Endothelial cell (in vitro differentiated cells): ENCODE results near the gene MYO1E. TPM values are rescaled to one million over a fixed set of nuclear protein-coding genes. Genes with fewer than 3 reads are reported as not detected.

Experiments used
- DNase-seq: peaks from one replicate; pipeline ENCODE4 v3.0.0; 2021; ENCODE audit warnings: low spot score
- H3K27ac Mint-ChIP-seq: one replicate; pipeline ENCODE4 v1.8.0; 2021; ENCODE audit warnings: mixed read lengths, inconsistent platforms; ENCODE audit not compliant: unreplicated experiment
- H3K27me3 Mint-ChIP-seq: one replicate; pipeline ENCODE4 v1.8.0; 2021; ENCODE audit warnings: mild to moderate bottlenecking, moderate library complexity, mixed read lengths, inconsistent platforms; ENCODE audit not compliant: unreplicated experiment
- H3K36me3 Mint-ChIP-seq: one replicate; pipeline ENCODE4 v1.8.0; 2021; ENCODE audit warnings: mild to moderate bottlenecking, low read depth, mixed read lengths, inconsistent platforms; ENCODE audit not compliant: unreplicated experiment
- H3K4me1 Mint-ChIP-seq: one replicate; pipeline ENCODE4 v1.8.0; 2021; ENCODE audit warnings: mild to moderate bottlenecking, mixed read lengths, inconsistent platforms; ENCODE audit not compliant: unreplicated experiment
- H3K4me3 Mint-ChIP-seq: one replicate; pipeline ENCODE4 v1.8.0; 2021; ENCODE audit warnings: mild to moderate bottlenecking, mixed read lengths, inconsistent platforms; ENCODE audit not compliant: unreplicated experiment
- H3K9me3 Mint-ChIP-seq: one replicate; pipeline ENCODE4 v1.8.0; 2021; ENCODE audit warnings: mixed read lengths, inconsistent platforms; ENCODE audit not compliant: unreplicated experiment
- total RNA-seq: library from RNA; stranded (reverse); fragmentation: NEBNext Ultra II Directional; extraction: Animal tissue kit (Norgen Biotek cat#: 25700); gene quantifications from one replicate; pipeline ENCODE4 v1.2.1, GENCODE V29; 2021; ENCODE audit not compliant: unreplicated experiment
- TF ChIP-seq, protein P1 (sequence below): fragments of 200-600 bp; sonication (generic); IDR thresholded peaks from one replicate; pipeline ENCODE4 v1.5.0; 2021; ENCODE audit warnings: antibody characterized with exemption; ENCODE audit not compliant: unreplicated experiment

Gene MYO1E
- total RNA-seq, 1 donor from 2014 or later: 146 TPM

DNA sequence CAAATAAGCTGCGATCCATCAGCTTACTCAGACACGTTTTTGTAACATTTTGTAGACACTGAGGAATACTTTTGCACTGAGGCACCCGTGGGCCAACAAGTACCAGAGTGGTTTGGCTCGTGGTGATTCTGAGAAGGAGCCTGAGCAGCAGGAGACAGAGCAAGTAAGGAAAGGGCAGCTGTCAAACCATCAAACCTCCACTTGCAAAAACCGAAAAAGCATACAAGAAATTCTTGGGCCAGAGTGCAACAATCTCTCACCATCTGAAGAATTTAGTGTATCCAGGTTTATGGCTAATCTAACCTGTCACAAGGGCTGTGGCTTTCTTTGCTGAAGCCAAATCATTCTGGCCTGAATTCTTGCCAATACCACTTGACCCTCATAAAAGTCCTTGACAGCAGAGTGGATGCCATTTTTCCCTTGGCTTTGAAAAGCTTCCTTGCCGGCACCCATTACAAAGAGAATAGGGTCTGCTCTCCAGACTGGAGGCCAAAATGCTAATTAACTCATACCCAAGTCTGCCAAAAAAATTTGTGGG, 56.7 kb downstream of the MYO1E start:
- Mint-ChIP-seq H3K27ac (no peak overlapping the region), H3K4me1 (peaks cover 15% of the 10 kb centered on the region), H3K4me3 (no peak overlapping the region), H3K27me3 (no peaks in the 10 kb centered on the region), H3K9me3 (no peaks in the 10 kb centered on the region), H3K36me3 (no peaks in the 10 kb centered on the region)
- TF ChIP-seq, protein P1, sequence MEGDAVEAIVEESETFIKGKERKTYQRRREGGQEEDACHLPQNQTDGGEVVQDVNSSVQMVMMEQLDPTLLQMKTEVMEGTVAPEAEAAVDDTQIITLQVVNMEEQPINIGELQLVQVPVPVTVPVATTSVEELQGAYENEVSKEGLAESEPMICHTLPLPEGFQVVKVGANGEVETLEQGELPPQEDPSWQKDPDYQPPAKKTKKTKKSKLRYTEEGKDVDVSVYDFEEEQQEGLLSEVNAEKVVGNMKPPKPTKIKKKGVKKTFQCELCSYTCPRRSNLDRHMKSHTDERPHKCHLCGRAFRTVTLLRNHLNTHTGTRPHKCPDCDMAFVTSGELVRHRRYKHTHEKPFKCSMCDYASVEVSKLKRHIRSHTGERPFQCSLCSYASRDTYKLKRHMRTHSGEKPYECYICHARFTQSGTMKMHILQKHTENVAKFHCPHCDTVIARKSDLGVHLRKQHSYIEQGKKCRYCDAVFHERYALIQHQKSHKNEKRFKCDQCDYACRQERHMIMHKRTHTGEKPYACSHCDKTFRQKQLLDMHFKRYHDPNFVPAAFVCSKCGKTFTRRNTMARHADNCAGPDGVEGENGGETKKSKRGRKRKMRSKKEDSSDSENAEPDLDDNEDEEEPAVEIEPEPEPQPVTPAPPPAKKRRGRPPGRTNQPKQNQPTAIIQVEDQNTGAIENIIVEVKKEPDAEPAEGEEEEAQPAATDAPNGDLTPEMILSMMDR: no peak
- DNase-seq: no peak

- TF ChIP-seq, protein P1: no peak
- no peak for DNase-seq
- no peaks in the 10 kb centered on the region for H3K27me3 Mint-ChIP-seq
- no peak overlapping the region for H3K4me3 Mint-ChIP-seq
- H3K9me3 Mint-ChIP-seq: no peaks in the 10 kb centered on the region
- peaks cover 17% of the 10 kb centered on the region for H3K4me1 Mint-ChIP-seq
- no peaks in the 10 kb centered on the region for H3K36me3 Mint-ChIP-seq
- no peak overlapping the region for H3K27ac Mint-ChIP-seq
Measured at GRCh38 chr15:59313641-59314332, 58.9 kb downstream of the MYO1E start.

GRCh38 chr15:59312205-59312604, 60.5 kb downstream of the MYO1E start:
- Mint-ChIP-seq H3K27ac (no peak overlapping the region), H3K36me3 (no peaks in the 10 kb centered on the region), H3K4me3 (no peak overlapping the region), H3K27me3 (no peaks in the 10 kb centered on the region), H3K9me3 (no peaks in the 10 kb centered on the region), H3K4me1 (peaks cover 17% of the 10 kb centered on the region)
- TF ChIP-seq, protein P1: no peak
- no peak for DNase-seq

- no peaks in the 10 kb centered on the region for H3K36me3 Mint-ChIP-seq
- TF ChIP-seq, protein P1: no peak
- H3K27ac Mint-ChIP-seq: no peak overlapping the region
- H3K27me3 Mint-ChIP-seq: no peaks in the 10 kb centered on the region
- H3K4me1 Mint-ChIP-seq: peaks cover 21% of the 10 kb centered on the region
- DNase-seq: no peak
- no peak overlapping the region for H3K4me3 Mint-ChIP-seq
- H3K9me3 Mint-ChIP-seq: no peaks in the 10 kb centered on the region
Measured at GRCh38 chr15:59311195-59311594, 61.5 kb downstream of the MYO1E start.

DNA sequence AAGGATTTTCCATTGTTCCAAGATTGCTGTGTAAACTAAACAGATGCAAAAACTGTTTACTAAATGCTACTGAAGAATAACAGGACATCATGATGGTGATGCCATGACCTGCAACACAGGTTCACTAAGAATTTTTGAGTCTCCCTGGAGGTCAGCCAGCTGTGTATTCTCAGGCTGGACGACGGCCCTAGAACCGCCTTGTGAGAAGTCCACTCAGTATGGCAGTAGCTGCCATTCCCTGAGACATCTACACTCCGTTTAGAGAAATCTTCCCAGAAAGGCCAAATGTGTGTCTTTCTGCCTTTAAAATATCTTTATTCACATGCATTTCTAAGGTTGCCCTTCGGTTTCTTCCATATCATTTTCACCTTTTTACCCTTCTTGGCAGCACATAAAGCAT, 63.3 kb downstream of the MYO1E start:
- no peaks in the 10 kb centered on the region for H3K9me3 Mint-ChIP-seq
- H3K27ac Mint-ChIP-seq: no peak overlapping the region
- no peak for DNase-seq
- H3K4me1 Mint-ChIP-seq: peaks cover 28% of the 10 kb centered on the region
- no peaks in the 10 kb centered on the region for H3K36me3 Mint-ChIP-seq
- no peaks in the 10 kb centered on the region for H3K27me3 Mint-ChIP-seq
- TF ChIP-seq, protein P1: no peak
- H3K4me3 Mint-ChIP-seq: no peak overlapping the region
